Measurements from ENCODE around the gene CLIC6. TPM values are rescaled to one million over a fixed set of nuclear protein-coding genes. Genes with fewer than 3 reads are reported as not detected.
"Not testable (repeated sequence)": the region's sequence is repeated elsewhere in the genome, so short reads cannot be mapped to it uniquely, and the experiment has no call there.

Gene CLIC6
- total and polyA plus RNA-seq, 2 of the 4 experiments (the other 2 are of a cell fraction), result not detected

- Histone ChIP-seq H2BK5ac (ENCODE audit: low read depth, low read length, poor library complexity, severe bottlenecking) (no peak overlapping the region), H3K9me3 (ENCODE audit: control insufficient read depth, insufficient read depth, low read length) (no peaks in the 10 kb centered on the region), H4K5ac (ENCODE audit: low read depth, low read length) (no peak overlapping the region), H3K4me1 (ENCODE audit: control insufficient read depth, insufficient read depth, low read length) (no peaks in the 10 kb centered on the region), H3K36me3 (ENCODE audit: control insufficient read depth, insufficient read depth, low read length) (no peaks in the 10 kb centered on the region), H4K8ac (ENCODE audit: low read depth in 2 of 2, low read length in 2 of 2) (no peak overlapping the region), H3K27me3 (ENCODE audit: control insufficient read depth, insufficient read depth, low read length) (peaks cover 18% of the 10 kb centered on the region), H2AK5ac (ENCODE audit: low read depth, low read length) (no peak overlapping the region), H3K4ac (ENCODE audit: low read depth, low read length) (no peak overlapping the region), H3K56ac (ENCODE audit: extremely low read depth, insufficient read depth, low read length) (no peak overlapping the region), H3K4me2 (ENCODE audit: low read depth, low read length) (no peak overlapping the region), H4K91ac (ENCODE audit: insufficient read depth, low read depth, low read length) (no peak overlapping the region), H3K9me1 (ENCODE audit: insufficient read depth, low read length) (0 out of 2 replicates have a peak, but pooled peaks cover 5% of the 10 kb centered on the region), H4K20me1 (ENCODE audit: insufficient read depth, low read length) (no peaks in the 10 kb centered on the region), H3K79me1 (ENCODE audit: low read depth in 1 of 2, low read length in 2 of 2) (no peaks in the 10 kb centered on the region), H2AK9ac (replicated peaks; ENCODE audit: low read depth, low read length, poor library complexity) (no peak overlapping the region), H3K9ac (ENCODE audit: low read depth, low read length) (no peak overlapping the region), H3K23ac (ENCODE audit: low read depth, low read length) (no peak overlapping the region), H3K27ac (ENCODE audit: insufficient read depth, low read length) (no peak overlapping the region), H3K4me3 (ENCODE audit: insufficient read depth, low read depth, low read length) (no peak overlapping the region), H2BK120ac (ENCODE audit: low read depth, low read length) (no peak overlapping the region), H2BK15ac (ENCODE audit: low read depth, low read length) (no peak overlapping the region), H3K18ac (ENCODE audit: low read depth, low read length) (no peak overlapping the region), H3K14ac (replicated peaks; ENCODE audit: low read depth, low read length) (no peak overlapping the region), H2BK20ac (ENCODE audit: low read depth, low read length) (no peak overlapping the region), H2AFZ (replicated peaks; ENCODE audit: low read length, poor library complexity) (no peak overlapping the region)
- intact Hi-C loops (cut with micrococcal nuclease) (no loop called here), dilution Hi-C loops (cut with HindIII; ENCODE audit: low sequenced_read_pairs, unreplicated experiment) (no loop called here), in situ Hi-C loops (cut with MboI; ENCODE audit: low sequenced_read_pairs) (no loop called here)
- ChIA-PET POLR2A (ENCODE audit: unreplicated experiment) (no interaction called here), CTCF (no interaction called here)
- DNase-seq, result no peak
- no TSS peak for BruUV-seq (replicated peaks)
- no peak for TF ChIP-seq FOS (IDR thresholded peaks at IDR 0.05; ENCODE audit: low read depth, low read length)
- 100% methylated on average over 2 of the region's 7 CpGs; no CpG with 5 or more reads in 1 of the 2 experiments for WGBS, 2 experiments (ENCODE audit: extremely low coverage in 2 of 2, insufficient read length in 1 of 2)
- ATAC-seq (ENCODE audit: low read depth), result no peak
Measured at GRCh38 chr21:34715985-34716596, 47.3 kb downstream of the CLIC6 start.

DNA sequence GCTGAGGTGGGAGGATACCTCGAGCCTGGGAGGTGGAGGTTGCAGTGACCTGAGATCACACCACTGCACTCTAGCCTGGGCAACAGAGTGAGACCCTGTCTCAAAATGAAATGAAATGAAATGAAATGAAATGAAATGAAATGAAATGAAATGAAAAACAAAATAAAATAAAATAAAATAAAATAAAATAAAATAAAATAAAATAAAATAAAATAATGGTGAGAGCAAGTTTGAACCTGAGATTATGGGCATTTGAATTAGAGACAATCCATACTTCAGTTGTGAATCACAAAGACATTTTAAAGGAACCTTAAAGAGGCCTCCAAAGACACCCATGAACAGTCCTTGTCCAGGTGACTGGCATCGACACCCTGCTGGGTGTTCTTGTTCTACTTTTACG lies 49.7 kb downstream of the CLIC6 start:
- H3K14ac ChIP-seq (replicated peaks; ENCODE audit: low read depth, low read length); H3K56ac ChIP-seq (ENCODE audit: extremely low read depth, insufficient read depth, low read length); H4K91ac ChIP-seq (ENCODE audit: insufficient read depth, low read depth, low read length); H4K20me1 ChIP-seq (ENCODE audit: insufficient read depth, low read length); H4K5ac ChIP-seq (ENCODE audit: low read depth, low read length); H3K4me2 ChIP-seq (ENCODE audit: low read depth, low read length); H2AFZ ChIP-seq (replicated peaks; ENCODE audit: low read length, poor library complexity); CTCF ChIA-PET; H2AK5ac ChIP-seq (ENCODE audit: low read depth, low read length); H2BK20ac ChIP-seq (ENCODE audit: low read depth, low read length); POLR2A ChIA-PET (ENCODE audit: unreplicated experiment); H3K36me3 ChIP-seq (ENCODE audit: control insufficient read depth, insufficient read depth, low read length); dilution Hi-C loops (cut with HindIII; ENCODE audit: low sequenced_read_pairs, unreplicated experiment); H2AK9ac ChIP-seq (replicated peaks; ENCODE audit: low read depth, low read length, poor library complexity); BruUV-seq (replicated peaks); H3K23ac ChIP-seq (ENCODE audit: low read depth, low read length); H3K9me3 ChIP-seq (ENCODE audit: control insufficient read depth, insufficient read depth, low read length); H3K79me1 ChIP-seq (ENCODE audit: low read depth in 1 of 2, low read length in 2 of 2); H3K4ac ChIP-seq (ENCODE audit: low read depth, low read length); in situ Hi-C loops (cut with MboI; ENCODE audit: low sequenced_read_pairs); ATAC-seq (ENCODE audit: low read depth); intact Hi-C loops (cut with micrococcal nuclease); H3K9ac ChIP-seq (ENCODE audit: low read depth, low read length); H3K4me3 ChIP-seq (ENCODE audit: insufficient read depth, low read depth, low read length); H2BK120ac ChIP-seq (ENCODE audit: low read depth, low read length); H3K27ac ChIP-seq (ENCODE audit: insufficient read depth, low read length); DNase-seq; H3K4me1 ChIP-seq (ENCODE audit: control insufficient read depth, insufficient read depth, low read length); H2BK15ac ChIP-seq (ENCODE audit: low read depth, low read length); H2BK5ac ChIP-seq (ENCODE audit: low read depth, low read length, poor library complexity, severe bottlenecking); H3K9me1 ChIP-seq (ENCODE audit: insufficient read depth, low read length); H3K18ac ChIP-seq (ENCODE audit: low read depth, low read length); H4K8ac ChIP-seq (ENCODE audit: low read depth in 2 of 2, low read length in 2 of 2): not testable (repeated sequence)
- WGBS, 2 experiments (ENCODE audit: extremely low coverage in 2 of 2, insufficient read length in 1 of 2), result 100% methylated on average over 1 of the region's 3 CpGs; no CpG with 5 or more reads in 1 of the 2 experiments
- peaks cover 17% of the 10 kb centered on the region for H3K27me3 ChIP-seq (ENCODE audit: control insufficient read depth, insufficient read depth, low read length)

Data from IMR-90 (cell line).